Testis (tissue), 2 donors: Measurements from ENCODE around the gene WDR82.

Experiments used
- CTCF ChIP-seq, 3 experiments: fragments of 450-650 bp in 2 of 3; fragments of 200-600 bp in 1 of 3; sonication (generic) in 1 of 3; IDR thresholded peaks; one replicate each; pipeline ENCODE4 v1.5.1; 2016 to 2019; ENCODE audit warnings: antibody characterized with exemption in 3 of 3, mild to moderate bottlenecking in 2 of 3, moderate library complexity in 1 of 3
- POLR2A ChIP-seq: fragments of 450-650 bp; IDR thresholded peaks from one replicate; pipeline ENCODE4 v1.6.1; 2017; ENCODE audit warnings: antibody characterized with exemption, mild to moderate bottlenecking, moderate library complexity

GRCh38 chr3:52242039-52242438, 36.4 kb downstream of the WDR82 start:
- TF ChIP-seq CTCF (IDR thresholded peaks at IDR 0.05) (no peak), POLR2A (no peak)
